Measurements from ENCODE around the gene MTPN.

DNA sequence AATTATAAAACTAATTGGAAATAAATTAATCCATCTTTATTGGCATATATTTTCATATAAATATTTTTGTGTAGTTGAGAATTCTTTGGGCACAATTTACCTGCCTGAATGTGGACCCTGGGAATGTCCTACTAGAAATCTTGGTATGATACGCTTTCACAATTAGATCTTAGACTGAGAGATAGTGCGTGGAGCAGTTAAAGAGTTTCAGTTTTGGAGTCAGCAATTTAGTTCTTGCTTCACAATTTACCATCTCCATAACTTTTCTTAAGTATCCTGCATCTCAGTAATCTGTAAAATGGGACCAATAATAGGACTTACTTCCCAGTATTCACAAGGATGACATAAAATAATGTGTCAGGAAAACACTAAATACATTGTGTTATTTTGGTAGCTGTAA is 2.0 kb downstream of the MTPN start:
- TF ChIP-seq GATA2 (IDR thresholded peaks at IDR 0.05; ENCODE audit: low read depth, low read length): no peak
- TF ChIP-seq GATA3 (IDR thresholded peaks at IDR 0.05; ENCODE audit: low read depth, low read length): no peak
